LNCaP clone FGC (cell line): ENCODE measurements around the gene ITPA.

Source experiments
- DNase-seq: peaks from one replicate; pipeline ENCODE4 v3.0.0-alpha.2; 2011; ENCODE audit warnings: low read depth
- H3K4me3 ChIP-seq: 2 replicates; pipeline ENCODE4 v1.5.1; 2011; ENCODE audit warnings: mild to moderate bottlenecking, low read depth, low read length, control low read depth
- TF ChIP-seq, protein P1 (sequence below): IDR thresholded peaks from 2 replicates; pipeline ENCODE4 v1.5.1; 2012; ENCODE audit warnings: mild to moderate bottlenecking; ENCODE audit not compliant: control insufficient read depth, insufficient read depth; ENCODE audit errors: extremely low read depth

The ITPA gene

DNA sequence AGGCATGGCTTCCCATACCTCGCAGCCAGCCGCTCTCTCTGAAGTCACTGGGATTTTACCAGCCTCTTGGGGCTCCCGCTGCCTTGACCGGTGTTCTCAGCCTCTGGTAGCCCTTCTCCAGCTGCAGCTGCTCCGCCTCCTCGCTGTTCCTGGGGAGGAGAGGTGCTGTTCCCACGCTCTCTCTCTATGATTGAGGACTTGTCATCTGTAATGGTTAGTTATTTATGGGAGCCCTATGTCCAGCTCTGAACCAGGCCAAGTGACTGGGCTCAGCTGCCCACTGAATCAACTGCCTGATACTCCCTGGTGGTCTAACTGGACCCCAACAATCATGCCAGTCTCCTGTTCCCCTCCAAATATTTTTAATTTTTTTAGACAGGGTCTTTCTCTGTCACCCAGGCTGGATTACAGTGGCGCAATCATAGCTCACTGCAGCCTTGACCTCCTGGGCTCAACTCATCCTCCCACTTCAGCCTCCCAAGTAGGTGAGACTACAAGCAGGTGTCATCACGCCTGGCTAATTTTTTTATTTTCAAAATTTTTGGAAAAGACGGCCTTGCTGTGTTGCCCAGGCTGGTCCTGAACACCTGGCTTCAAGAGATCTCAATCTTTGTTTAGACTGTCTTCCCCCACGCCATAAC lies 34.5 kb downstream of the ITPA start:
- DNase-seq: no peak
- TF ChIP-seq, protein P1, sequence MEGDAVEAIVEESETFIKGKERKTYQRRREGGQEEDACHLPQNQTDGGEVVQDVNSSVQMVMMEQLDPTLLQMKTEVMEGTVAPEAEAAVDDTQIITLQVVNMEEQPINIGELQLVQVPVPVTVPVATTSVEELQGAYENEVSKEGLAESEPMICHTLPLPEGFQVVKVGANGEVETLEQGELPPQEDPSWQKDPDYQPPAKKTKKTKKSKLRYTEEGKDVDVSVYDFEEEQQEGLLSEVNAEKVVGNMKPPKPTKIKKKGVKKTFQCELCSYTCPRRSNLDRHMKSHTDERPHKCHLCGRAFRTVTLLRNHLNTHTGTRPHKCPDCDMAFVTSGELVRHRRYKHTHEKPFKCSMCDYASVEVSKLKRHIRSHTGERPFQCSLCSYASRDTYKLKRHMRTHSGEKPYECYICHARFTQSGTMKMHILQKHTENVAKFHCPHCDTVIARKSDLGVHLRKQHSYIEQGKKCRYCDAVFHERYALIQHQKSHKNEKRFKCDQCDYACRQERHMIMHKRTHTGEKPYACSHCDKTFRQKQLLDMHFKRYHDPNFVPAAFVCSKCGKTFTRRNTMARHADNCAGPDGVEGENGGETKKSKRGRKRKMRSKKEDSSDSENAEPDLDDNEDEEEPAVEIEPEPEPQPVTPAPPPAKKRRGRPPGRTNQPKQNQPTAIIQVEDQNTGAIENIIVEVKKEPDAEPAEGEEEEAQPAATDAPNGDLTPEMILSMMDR: no peak
- H3K4me3 ChIP-seq: no peak overlapping the region

DNA sequence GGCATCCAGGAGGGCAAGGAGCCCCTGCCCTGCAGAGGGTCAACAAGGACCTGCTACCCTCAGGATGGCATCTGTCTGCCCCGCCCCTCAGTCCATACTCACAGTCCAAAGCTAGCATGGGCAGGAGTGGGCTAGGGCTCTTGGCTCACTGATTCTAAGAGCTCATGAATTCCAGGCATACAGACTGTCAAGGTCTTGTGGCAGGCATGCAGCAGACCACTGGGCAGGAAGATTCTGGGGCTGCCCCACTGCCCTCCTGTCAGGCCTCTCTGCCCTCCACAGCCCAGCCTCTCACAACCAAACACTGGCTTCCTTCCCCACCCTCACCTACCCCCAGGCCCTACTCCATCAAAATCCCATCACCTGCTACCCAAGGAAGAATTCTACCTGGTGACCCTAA lies 35.3 kb downstream of the ITPA start:
- DNase-seq: no peak
- no peak overlapping the region for H3K4me3 ChIP-seq
- TF ChIP-seq, protein P1: no peak

DNA sequence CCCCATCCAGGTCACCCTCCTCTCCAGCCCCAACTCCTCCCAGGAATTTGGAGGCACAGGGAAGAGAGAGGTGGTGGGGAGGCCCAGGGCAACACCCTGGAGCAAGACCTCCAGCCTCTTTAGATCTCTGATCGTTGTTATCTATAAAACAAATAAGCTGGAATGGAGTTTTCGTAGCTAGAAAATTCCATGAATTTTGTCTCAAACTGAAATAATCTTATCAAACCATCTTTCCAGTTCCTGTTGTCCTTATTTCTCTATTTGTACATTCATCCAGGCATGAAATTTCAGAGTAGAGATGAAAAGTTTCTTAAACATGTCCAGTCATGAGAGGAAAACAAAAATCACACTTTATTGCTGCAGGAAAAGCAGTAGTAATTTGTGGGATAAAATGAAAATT lies 35.9 kb downstream of the ITPA start:
- TF ChIP-seq, protein P1: no peak
- H3K4me3 ChIP-seq: no peak overlapping the region
- no peak for DNase-seq

DNA sequence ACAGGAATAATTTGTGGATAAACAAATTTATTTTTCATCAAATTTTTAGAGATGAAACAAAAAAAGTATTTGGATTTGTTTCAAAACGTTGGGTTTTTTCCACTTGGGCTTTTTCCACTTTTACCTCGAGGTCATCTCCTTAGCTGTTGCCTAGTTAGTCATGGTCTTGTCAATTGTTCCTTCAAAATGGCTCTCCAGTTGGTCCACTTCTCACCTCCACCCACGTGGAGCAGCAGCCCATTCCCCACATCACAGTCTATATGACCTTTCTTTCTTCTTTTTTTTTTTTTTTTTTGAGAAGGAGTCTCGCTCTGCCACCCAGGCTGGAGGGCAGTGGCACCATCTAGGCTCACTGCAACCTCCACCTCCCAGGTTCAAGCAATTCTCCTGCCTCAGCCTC lies 36.4 kb downstream of the ITPA start:
- DNase-seq: no peak
- H3K4me3 ChIP-seq: no peak overlapping the region
- TF ChIP-seq, protein P1: no peak

DNA sequence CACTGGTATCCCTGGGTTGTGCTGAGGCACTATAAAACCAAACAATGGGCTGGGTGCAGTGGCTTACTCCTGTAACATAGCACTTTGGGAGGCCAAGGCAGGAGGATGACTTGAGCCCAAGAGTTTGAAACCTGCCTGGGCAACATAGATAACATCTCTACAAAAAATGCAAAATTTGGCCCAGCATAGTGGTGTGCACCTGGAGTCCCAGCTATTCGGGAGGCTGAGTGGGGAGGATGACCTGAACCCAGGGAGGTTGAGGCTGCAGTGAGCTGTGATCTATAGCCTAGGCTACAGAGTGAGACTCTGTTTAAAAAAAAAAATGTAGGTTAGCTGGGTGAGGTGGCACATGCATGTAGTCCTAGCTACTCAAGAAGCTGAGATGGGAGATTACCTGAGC lies 37.4 kb downstream of the ITPA start:
- TF ChIP-seq, protein P1: no peak
- no peak for DNase-seq
- H3K4me3 ChIP-seq: no peak overlapping the region

DNA sequence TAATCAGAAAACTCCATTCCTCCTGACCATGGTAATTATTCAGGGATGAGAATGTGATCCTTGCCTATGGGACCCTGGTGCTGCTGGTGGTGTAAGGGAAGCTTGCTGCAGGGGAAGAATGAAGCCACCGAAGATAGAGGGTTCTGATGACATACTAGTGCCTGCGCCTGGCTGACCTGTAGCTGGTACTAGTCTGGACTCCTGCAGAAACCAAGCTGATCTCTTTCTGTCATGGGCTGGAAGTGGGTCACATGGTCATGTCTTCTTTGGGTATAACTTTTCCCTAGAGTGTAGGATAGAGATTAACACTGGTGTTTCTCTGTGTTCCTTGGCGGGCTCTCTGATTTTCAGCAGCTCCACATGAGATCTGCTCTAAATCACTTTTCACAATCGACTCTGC lies 38.3 kb downstream of the ITPA start:
- TF ChIP-seq, protein P1: no peak
- no peak for DNase-seq
- no peak overlapping the region for H3K4me3 ChIP-seq
